ENCODE results near the gene NFS1. TPM values are rescaled to one million over a fixed set of nuclear protein-coding genes. Genes with fewer than 3 reads are reported as not detected.
A peak's percentile ranks its signal among the peaks of the same experiment; 100 is the strongest.
"Not testable (repeated sequence)": the region's sequence is repeated elsewhere in the genome, so short reads cannot be mapped to it uniquely, and the experiment has no call there.

The NFS1 gene
- total RNA-seq, 3 donors from 2014 or later, result 29.0 to 39.4 (median 38.4) TPM

DNA sequence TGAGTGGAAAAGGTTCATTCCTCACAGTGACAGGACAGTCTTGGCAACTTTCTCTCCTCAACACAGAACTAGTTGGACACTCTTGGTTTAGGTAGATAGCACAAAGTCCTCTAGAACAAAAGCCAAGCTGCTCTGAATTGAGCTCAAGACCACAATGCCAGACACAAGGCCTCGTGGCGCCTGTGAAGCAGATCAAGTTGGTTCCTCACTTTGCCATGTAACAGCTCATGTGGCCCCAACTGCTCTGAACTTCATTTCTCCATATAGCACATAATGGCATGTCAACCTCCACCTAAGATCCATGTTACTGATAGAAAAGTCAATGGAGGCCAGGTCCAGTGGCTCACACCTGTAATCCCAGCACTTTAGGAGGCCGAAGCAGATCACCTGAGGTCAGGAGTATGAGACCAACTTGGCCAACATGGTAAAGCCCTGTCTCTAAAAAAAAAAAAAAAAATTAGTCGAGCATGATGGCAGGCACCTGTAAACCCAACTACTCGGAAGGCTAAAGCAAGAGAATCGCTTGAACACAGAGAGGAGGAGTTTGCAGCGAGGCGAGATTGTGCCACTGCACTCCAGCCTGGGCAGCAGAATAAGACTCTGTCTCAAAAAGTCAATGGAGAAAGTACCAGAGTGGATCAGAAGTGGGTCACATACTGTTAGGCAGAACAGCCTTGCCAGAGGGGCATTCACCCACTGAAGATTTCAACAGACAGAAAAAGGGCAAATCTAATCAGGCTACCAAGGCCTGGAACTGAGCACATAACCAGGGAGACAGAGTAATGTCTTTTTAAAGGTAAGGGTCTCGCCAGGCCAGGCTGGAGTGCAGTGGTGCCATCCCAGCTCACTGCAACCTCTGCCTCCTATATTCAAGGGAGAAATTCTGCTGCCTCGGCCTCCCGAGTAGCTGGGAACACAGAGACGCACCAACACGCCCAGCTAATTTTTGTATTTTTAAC, 21.3 kb upstream of the NFS1 start:
- Mint-ChIP-seq H3K27me3 (ENCODE audit: low read depth) (no peaks in the 10 kb centered on the region), H3K4me1 (ENCODE audit: low read depth) (peaks cover 43% of the 10 kb centered on the region), H3K36me3 (ENCODE audit: insufficient read depth) (peaks cover 41% of the 10 kb centered on the region), H3K9me3 (no peaks in the 10 kb centered on the region), H3K4me3 (no peak overlapping the region)
- DNase-seq (no peak), ATAC-seq (no peak)

DNA sequence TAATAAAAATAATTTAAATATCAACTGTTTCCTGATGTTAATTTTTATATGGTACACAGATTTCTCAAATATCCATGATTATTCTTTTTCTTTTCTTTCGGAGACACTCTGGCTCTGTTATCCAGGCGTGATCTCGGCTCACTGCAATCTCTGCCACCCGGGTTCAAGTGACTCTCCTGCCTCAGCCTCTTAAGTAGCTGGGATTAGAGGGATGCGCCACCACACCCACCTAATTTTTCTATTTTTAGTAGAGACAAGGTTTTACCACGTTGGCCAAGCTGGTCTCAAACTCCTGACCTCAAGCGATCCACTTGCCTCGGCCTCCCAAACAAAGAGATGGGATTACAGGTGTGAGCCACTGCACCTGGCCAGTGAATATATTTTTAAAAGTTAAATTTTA, 20.6 kb upstream of the NFS1 start:
- no peak for ATAC-seq
- H3K9me3 Mint-ChIP-seq, result no peaks in the 10 kb centered on the region
- peaks cover 41% of the 10 kb centered on the region for H3K36me3 Mint-ChIP-seq (ENCODE audit: insufficient read depth)
- H3K4me1 Mint-ChIP-seq (ENCODE audit: low read depth), result peaks cover 42% of the 10 kb centered on the region
- no peaks in the 10 kb centered on the region for H3K27me3 Mint-ChIP-seq (ENCODE audit: low read depth)
- H3K4me3 Mint-ChIP-seq, result no peak overlapping the region
- no peak for DNase-seq

DNA sequence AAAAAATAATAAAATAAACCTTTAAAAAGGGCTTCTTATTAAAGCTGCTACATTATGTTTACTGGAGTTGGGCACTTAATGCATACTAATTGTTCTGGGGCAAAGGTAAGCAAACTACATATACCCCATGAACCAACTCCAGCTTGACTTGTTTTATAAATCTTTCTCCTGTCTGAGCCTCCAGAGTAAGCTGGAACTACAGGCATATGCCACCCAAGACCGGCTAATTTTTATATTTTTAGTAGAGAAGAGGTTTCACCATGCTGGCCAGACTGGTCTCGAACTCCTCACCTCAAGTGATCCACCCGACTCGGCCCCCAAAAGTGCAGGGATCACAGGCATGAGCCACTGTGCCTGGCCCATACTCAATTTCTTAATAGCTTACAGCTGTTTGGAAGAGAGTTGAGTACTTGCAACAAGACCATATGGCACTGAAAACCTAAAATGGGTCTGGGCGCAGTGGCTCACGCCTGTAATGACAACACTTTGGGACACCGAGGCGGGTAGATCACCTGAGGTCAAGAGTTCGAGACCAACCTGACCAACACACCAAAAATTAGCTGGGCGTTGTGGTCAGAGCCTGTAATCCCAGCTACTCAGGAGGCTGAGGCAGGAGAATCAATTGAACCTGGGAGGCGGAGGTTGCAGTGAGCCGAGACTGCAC, 20.0 kb upstream of the NFS1 start:
- ATAC-seq (no peak), DNase-seq (no peak)
- H3K36me3 Mint-ChIP-seq (ENCODE audit: insufficient read depth), result peaks cover 40% of the 10 kb centered on the region
- no peaks in the 10 kb centered on the region for H3K9me3 Mint-ChIP-seq
- H3K4me3 Mint-ChIP-seq, result no peak overlapping the region
- H3K4me1 Mint-ChIP-seq (ENCODE audit: low read depth), result peaks cover 46% of the 10 kb centered on the region
- no peaks in the 10 kb centered on the region for H3K27me3 Mint-ChIP-seq (ENCODE audit: low read depth)

DNA sequence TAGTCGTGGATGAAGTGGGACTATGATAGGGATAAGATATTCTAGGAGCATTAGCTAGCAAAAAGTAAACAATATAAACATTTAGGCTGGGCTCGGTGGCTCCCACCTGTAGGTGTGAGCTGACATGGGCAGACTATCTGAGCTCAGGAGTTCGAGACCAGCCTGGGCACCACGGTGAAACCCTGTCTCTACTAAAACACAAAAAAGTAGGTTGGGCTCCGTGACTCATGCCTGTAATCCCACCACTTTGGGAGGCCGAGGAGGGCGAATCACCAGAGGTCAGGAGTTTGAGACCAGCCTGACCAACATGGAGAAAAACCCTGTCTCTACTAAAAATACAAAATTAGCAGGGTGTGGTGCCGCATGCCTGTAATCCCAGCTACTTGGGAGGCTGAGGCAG, 19.2 kb upstream of the NFS1 start:
- peak in 1 of 2 donors; percentile 12 for ATAC-seq
- Mint-ChIP-seq H3K36me3 (ENCODE audit: insufficient read depth) (peaks cover 42% of the 10 kb centered on the region), H3K4me1 (ENCODE audit: low read depth) (peaks cover 49% of the 10 kb centered on the region)
- H3K4me3 Mint-ChIP-seq; H3K27me3 Mint-ChIP-seq (ENCODE audit: low read depth); DNase-seq; H3K9me3 Mint-ChIP-seq: not testable (repeated sequence)

DNA sequence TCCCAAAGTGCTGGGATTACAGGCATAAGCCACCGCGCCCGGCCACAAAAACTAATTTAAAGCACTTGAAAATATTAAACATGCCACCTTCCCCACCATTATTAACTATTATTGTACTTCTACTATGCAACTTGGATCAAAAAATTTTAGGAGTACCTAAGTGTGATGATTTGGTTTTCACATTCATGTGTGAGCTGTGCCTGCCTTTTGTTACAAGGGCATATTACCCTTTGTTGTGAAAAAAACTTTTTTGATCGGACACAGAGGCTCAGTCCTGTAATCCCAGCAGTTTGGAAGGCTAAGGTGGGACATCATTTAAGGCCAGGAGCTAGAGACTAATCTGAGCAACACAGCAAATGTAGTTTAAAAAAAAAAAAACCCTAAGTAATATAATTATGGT, 17.2 kb upstream of the NFS1 start:
- ATAC-seq (no peak), DNase-seq (no peak)
- no peaks in the 10 kb centered on the region for H3K9me3 Mint-ChIP-seq
- peaks cover 43% of the 10 kb centered on the region for H3K36me3 Mint-ChIP-seq (ENCODE audit: insufficient read depth)
- peaks cover 48% of the 10 kb centered on the region for H3K4me1 Mint-ChIP-seq (ENCODE audit: low read depth)
- no peaks in the 10 kb centered on the region for H3K27me3 Mint-ChIP-seq (ENCODE audit: low read depth)
- H3K4me3 Mint-ChIP-seq, result no peak overlapping the region

DNA sequence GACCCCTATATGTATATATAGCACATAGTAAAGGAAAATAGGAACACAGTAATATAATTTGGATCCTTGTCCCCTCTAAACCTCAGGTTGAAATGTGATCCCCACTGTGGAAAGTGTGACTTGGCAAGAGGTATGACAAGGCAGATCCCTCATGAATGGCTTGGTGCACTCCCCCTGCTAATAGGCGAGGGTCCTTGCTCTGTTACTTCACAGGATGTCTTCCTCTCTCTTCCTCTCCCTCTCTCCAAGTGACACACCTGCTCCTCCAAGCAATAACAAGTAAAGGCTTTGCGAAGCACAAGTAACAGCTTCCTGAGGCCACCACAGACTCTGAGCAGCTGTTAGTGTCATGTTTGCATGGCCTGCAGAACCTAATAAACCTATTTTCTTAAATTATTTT, 16.5 kb upstream of the NFS1 start:
- peaks cover 53% of the 10 kb centered on the region for H3K4me1 Mint-ChIP-seq (ENCODE audit: low read depth)

DNA sequence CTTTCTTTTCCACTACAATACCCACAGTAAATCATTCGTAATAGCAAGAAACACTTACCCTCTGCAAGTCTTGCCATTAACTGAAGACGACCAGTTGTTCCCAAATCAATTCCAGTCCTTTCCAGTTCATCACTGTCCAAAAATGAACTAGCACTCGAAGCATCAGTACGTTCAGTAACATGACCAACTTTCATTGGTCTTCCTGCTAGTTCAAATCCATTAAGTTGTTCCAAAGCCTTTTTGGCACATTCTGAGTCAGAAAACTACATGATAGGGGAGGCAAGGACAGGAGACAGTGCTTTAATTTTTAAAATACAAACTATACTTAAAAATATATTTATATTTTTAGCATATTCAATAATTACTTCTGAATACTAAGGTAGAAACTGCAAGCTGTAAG, 15.0 kb upstream of the NFS1 start:
- DNase-seq (no peak), ATAC-seq (no peak)
- H3K4me1 Mint-ChIP-seq (ENCODE audit: low read depth), result peaks cover 56% of the 10 kb centered on the region
- peaks cover 45% of the 10 kb centered on the region for H3K36me3 Mint-ChIP-seq (ENCODE audit: insufficient read depth)
- no peak overlapping the region for H3K4me3 Mint-ChIP-seq
- no peaks in the 10 kb centered on the region for H3K9me3 Mint-ChIP-seq
- no peaks in the 10 kb centered on the region for H3K27me3 Mint-ChIP-seq (ENCODE audit: low read depth)

More for the DNA sequence above, 16.5 kb upstream of the NFS1 start:
- DNase-seq (no peak), ATAC-seq (no peak)
- peaks cover 49% of the 10 kb centered on the region for H3K36me3 Mint-ChIP-seq (ENCODE audit: insufficient read depth)
- H3K4me3 Mint-ChIP-seq, result no peak overlapping the region
- H3K9me3 Mint-ChIP-seq, result no peaks in the 10 kb centered on the region
- no peaks in the 10 kb centered on the region for H3K27me3 Mint-ChIP-seq (ENCODE audit: low read depth)

DNA sequence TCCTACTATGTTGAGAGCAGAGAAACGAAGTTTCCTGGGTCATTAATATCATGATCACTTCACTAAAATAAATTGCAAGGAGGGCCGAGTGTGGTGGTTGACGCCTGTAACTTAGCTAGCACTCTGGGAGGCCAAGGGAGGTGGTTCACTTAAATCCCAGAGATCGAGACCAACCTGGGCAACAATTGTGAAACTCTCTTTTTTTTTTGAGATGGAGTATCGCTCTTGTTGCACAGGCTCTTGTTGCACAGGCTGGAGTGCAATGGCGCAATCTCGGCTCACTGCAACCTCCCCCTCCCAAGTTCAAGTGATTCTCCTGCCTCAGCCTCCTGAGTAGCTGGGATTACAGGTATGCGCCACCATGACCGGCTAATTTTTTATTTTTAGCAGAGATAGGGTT, 14.0 kb upstream of the NFS1 start:
- ATAC-seq; DNase-seq; H3K9me3 Mint-ChIP-seq; H3K4me3 Mint-ChIP-seq; H3K27me3 Mint-ChIP-seq (ENCODE audit: low read depth): not testable (repeated sequence)
- H3K4me1 Mint-ChIP-seq (ENCODE audit: low read depth), result peaks cover 55% of the 10 kb centered on the region
- peaks cover 48% of the 10 kb centered on the region for H3K36me3 Mint-ChIP-seq (ENCODE audit: insufficient read depth)

DNA sequence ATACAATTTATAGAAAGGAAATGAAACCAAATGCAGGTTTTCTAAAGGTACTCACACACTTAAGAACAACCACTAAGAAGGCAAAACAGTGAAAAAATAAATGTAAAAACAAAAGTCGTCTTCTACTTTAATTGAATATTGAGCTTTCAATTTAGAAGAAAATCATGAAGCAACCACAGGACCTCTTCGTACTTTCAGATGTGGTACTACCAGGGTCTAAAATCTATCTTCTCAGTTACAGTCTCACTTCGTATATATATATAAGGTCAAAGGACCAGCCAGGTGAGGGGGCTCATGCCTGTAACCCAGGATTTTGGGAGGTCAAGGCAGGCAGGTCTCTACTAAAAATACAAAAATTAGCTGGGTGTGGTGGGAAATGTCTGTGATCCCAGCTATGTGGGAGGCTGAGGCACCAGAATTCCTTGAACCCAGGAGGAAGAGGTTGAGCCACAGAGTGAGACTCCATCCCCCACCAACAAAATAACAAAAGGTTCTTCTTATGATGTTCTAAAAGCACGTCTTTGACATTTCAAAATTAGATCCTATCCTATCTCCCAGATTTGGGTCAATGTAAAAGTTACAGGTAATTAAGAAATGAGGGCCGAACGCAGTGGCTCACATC, 12.5 kb upstream of the NFS1 start:
- Mint-ChIP-seq H3K4me1 (ENCODE audit: low read depth) (peaks cover 50% of the 10 kb centered on the region), H3K9me3 (no peaks in the 10 kb centered on the region), H3K36me3 (ENCODE audit: insufficient read depth) (peaks cover 47% of the 10 kb centered on the region), H3K27me3 (ENCODE audit: low read depth) (no peaks in the 10 kb centered on the region), H3K4me3 (peak overlapping the region; percentile 56)
- DNase-seq, result no peak
- peak; percentile 64 to 77 for ATAC-seq

DNA sequence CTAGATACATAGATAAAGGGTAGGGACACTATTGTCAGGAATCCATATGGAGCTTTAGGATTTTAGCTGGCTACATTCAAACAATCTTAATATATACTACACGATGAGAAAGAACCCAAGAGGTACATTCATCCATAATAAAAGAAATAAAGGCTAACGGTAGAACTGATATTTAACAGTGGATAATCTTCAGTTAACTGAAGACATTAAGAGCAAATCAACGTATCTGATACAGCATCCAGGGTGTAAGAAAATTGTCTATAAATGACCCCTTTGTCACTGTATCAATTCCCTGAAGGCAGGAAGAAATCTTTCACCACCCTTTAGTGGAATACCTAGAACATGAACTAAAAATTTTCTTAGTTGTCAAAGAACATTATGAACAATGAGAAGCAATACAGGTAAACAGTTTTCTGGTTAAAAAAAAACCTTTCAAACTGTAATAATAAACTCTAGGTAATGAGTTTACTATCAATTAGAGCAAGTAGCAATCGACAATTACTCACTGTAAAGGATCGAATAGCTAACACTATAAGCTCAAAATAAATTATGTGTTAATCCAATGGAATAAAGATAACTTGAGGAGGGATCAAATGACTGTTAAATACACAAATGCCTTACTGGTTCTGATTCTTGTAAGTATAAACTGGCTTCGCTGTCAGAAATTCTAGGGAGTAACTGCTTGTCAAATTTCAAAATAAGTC, 11.9 kb upstream of the NFS1 start:
- Mint-ChIP-seq H3K4me3 (peak overlapping the region; percentile 56), H3K9me3 (no peaks in the 10 kb centered on the region), H3K36me3 (ENCODE audit: insufficient read depth) (peaks cover 45% of the 10 kb centered on the region), H3K4me1 (ENCODE audit: low read depth) (peaks cover 49% of the 10 kb centered on the region), H3K27me3 (ENCODE audit: low read depth) (no peaks in the 10 kb centered on the region)
- ATAC-seq, result no peak
- DNase-seq, result no peak

DNA sequence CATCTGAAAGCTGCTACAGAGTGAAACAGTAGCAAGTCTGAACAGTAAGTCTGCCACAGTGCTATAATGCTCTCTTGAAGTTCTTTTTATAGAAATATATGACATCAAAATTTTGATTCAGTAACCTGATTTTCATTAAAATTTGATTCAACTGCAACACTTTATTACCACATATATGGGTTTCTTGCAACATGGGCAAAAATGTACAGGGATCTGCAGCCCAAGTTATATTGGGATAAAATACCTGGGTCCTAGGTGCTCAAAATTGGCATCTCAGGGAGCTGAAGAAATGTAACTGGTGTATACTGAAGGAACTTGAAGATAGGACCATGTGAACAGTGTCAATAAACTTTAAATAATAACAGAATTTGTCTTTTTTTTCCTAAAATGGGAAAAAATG, 10.9 kb upstream of the NFS1 start:
- H3K36me3 Mint-ChIP-seq (ENCODE audit: insufficient read depth), result peaks cover 42% of the 10 kb centered on the region
- ATAC-seq (no peak), DNase-seq (no peak)
- no peaks in the 10 kb centered on the region for H3K27me3 Mint-ChIP-seq (ENCODE audit: low read depth)
- no peaks in the 10 kb centered on the region for H3K9me3 Mint-ChIP-seq
- no peak overlapping the region for H3K4me3 Mint-ChIP-seq
- H3K4me1 Mint-ChIP-seq (ENCODE audit: low read depth), result peaks cover 41% of the 10 kb centered on the region

DNA sequence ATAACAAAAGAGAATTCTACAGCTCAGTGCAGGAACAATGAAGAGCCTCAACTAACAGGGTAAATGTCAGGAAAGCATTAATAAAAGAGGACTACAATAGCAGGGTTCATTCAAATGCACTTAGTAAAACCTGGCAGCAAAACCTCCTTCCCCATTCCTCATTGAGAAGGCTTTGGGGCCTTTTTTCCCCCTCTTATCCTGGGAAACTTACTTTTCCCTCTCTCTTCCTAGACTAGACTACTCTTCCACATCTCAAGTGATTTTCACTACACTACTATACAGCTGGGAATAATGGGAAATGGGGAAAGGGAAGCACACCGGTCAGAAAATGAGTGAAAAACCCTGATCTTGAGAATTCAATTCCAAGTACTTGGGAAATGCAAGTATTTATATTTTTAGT, 10.1 kb upstream of the NFS1 start:
- H3K36me3 Mint-ChIP-seq (ENCODE audit: insufficient read depth), result peaks cover 47% of the 10 kb centered on the region
- ATAC-seq (no peak), DNase-seq (no peak)
- no peaks in the 10 kb centered on the region for H3K27me3 Mint-ChIP-seq (ENCODE audit: low read depth)
- peaks cover 40% of the 10 kb centered on the region for H3K4me1 Mint-ChIP-seq (ENCODE audit: low read depth)
- H3K4me3 Mint-ChIP-seq, result no peak overlapping the region
- H3K9me3 Mint-ChIP-seq, result no peaks in the 10 kb centered on the region

DNA sequence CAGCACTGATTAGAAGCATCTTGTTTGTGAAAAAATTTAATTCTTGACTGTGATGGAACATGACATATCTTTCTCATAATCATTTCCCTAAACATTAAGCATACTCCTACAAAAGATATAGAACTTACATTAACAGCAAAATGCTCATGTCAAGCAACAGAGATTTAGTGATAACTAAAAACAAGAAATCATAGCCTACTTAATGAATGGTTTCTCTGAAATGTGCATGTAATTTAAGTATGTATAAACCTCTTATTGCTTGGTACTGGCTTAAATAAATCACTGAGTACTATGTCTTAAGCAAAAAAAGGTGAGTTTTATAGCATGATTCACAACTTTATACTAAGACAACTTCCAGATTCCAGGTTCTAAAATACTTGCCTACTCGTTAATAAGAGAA, 9.3 kb upstream of the NFS1 start:
- Mint-ChIP-seq H3K27me3 (ENCODE audit: low read depth) (no peaks in the 10 kb centered on the region), H3K4me1 (ENCODE audit: low read depth) (peaks cover 39% of the 10 kb centered on the region), H3K36me3 (ENCODE audit: insufficient read depth) (peaks cover 51% of the 10 kb centered on the region), H3K9me3 (no peaks in the 10 kb centered on the region), H3K4me3 (no peak overlapping the region)
- ATAC-seq (no peak), DNase-seq (no peak)
